Mucosa of rectum (tissue), 2 donors: ENCODE data around the gene TAS2R20.

Experiments
- H3K27ac ChIP-seq, 2 donors: one replicate each; pipeline ENCODE4 v1.7.0; 2013; ENCODE audit warnings: inconsistent platforms in 2 of 2, low read depth in 2 of 2, low read length in 2 of 2
- H3K27me3 ChIP-seq, 2 donors: one replicate each; pipeline ENCODE4 v1.7.0; 2013; ENCODE audit warnings: low read length in 2 of 2; ENCODE audit not compliant: control insufficient read depth in 2 of 2, insufficient read depth in 2 of 2
- H3K36me3 ChIP-seq, 2 donors: one replicate each; pipeline ENCODE4 v1.7.0; 2013; ENCODE audit warnings: low read length in 2 of 2; ENCODE audit not compliant: control insufficient read depth in 2 of 2, insufficient read depth in 2 of 2
- H3K4me1 ChIP-seq, 2 donors: one replicate each; pipeline ENCODE4 v1.7.0; 2013; ENCODE audit warnings: low read length in 2 of 2, mild to moderate bottlenecking in 1 of 2; ENCODE audit not compliant: control insufficient read depth in 2 of 2, insufficient read depth in 2 of 2
- H3K4me3 ChIP-seq, 2 donors: one replicate each; pipeline ENCODE4 v1.7.0; 2013; ENCODE audit warnings: low read length in 2 of 2
- H3K9ac ChIP-seq, 2 donors: one replicate each; pipeline ENCODE4 v1.7.0; 2013; ENCODE audit warnings: low read length in 2 of 2, low read depth in 1 of 2, mild to moderate bottlenecking in 1 of 2
- H3K9me3 ChIP-seq, 2 donors: one replicate each; pipeline ENCODE4 v1.7.0; 2013; ENCODE audit warnings: low read length in 2 of 2; ENCODE audit not compliant: control insufficient read depth in 2 of 2
- donor health status: healthy.
- donor health status: Normal muscosa, but diverticular disease.

TAS2R20 gene

DNA sequence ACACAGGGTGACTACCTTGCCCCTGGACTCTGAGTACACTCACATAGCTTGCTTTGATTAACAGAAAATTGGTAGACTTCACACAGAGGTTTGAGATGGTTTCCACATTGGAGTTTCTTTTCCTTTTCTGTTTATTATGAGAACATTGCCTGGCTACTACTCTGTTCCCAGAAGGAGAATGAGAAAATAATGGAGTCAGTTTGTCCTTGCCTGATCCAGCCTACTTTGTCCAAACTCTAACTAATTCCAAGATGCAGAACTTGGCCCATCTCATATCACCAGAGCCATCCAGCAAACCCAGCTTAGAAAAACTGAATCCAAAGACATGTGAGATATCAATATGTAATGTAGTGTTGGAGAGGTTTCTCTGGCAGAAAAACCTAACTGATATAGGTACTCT lies 31.8 kb downstream of the TAS2R20 start:
- H3K4me1 ChIP-seq: no peaks in the 10 kb centered on the region
- H3K9ac ChIP-seq: no peak overlapping the region
- H3K27me3 ChIP-seq: no peaks in the 10 kb centered on the region
- no peak overlapping the region for H3K27ac ChIP-seq
- H3K9me3 ChIP-seq: no peaks in the 10 kb centered on the region
- H3K4me3 ChIP-seq: no peak overlapping the region
- no peaks in the 10 kb centered on the region for H3K36me3 ChIP-seq

DNA sequence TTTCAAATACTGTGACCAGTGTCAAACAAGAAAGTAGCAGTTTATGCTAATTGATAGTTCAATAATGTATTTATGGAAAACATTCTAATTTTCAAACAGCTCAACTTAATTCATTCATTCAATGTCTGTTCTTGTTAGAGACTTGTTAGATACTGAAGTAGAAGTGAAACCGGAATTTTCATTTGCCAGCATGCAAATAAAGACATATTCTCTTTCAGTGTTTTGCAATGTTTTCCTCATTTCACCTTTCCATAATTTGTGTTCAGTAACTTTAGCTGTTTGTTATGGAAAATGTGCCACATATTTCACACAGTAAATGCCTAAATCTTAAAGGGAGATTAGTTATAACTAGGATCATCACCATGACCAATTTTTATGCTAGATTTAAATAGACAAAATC lies 32.6 kb downstream of the TAS2R20 start:
- Histone ChIP-seq H3K36me3 (no peaks in the 10 kb centered on the region), H3K27ac (no peak overlapping the region), H3K9me3 (no peaks in the 10 kb centered on the region), H3K9ac (no peak overlapping the region), H3K27me3 (no peaks in the 10 kb centered on the region), H3K4me3 (no peak overlapping the region), H3K4me1 (no peaks in the 10 kb centered on the region)

DNA sequence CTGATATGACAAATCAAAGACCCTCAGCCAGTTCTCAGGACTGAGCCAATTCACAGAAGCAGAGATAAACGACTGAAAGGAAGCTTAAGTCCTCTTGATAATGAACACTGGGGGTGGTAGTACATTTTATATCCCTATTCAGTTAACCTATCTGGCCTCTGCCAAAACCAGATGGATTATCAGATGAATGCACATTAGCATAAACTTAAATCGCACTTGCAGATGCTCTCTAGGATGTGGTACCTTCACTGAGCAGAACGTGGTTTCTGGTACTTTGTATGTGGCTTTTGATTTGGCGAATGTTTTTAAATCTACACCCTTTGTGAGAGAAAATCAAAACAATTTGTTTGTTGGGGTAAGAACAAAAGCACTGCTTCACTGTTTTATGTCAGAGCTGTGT lies 37.9 kb downstream of the TAS2R20 start:
- Histone ChIP-seq H3K36me3 (no peaks in the 10 kb centered on the region), H3K27ac (no peak overlapping the region), H3K27me3 (no peaks in the 10 kb centered on the region), H3K9ac (no peak overlapping the region), H3K4me1 (no peaks in the 10 kb centered on the region), H3K9me3 (no peaks in the 10 kb centered on the region), H3K4me3 (no peak overlapping the region)

DNA sequence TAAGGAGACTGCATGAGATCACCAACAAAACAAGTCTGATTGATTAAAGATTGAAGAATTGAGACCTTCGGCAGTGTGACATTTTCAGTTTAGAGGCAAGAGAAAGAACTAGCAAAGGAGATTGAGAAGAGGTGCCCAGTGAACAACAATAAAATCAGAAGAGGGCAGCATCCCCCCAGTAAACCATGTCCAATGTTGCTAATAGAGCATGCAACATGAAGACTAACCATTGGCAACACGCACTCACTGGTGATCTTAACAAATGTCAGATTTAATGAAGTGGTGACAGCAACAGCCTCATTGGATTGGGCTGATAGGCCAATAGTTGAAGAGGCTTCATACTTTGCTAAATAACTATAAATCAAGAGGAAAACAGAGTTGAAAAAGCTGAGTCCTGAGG lies 38.3 kb downstream of the TAS2R20 start:
- H3K9ac ChIP-seq: no peak overlapping the region
- H3K27me3 ChIP-seq: no peaks in the 10 kb centered on the region
- no peak overlapping the region for H3K4me3 ChIP-seq
- H3K36me3 ChIP-seq: no peaks in the 10 kb centered on the region
- no peak overlapping the region for H3K27ac ChIP-seq
- H3K9me3 ChIP-seq: no peaks in the 10 kb centered on the region
- H3K4me1 ChIP-seq: no peaks in the 10 kb centered on the region

DNA sequence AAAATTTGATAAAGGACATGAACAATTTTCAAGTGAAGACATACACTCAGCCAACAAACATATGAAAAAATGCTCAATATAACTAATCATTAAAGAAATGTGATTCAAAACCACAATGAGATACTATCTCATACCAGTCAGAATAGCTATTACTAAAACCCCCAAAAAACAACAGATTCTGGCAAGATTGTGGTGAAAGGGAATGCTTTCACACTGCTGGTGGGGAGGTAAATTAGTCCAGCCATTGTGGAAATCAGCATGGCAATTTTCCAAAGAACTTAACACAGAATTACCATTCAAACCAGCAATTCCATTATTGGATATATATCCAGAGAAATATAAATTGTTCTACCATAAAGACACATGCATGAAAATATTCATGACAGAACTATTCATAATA lies 40.4 kb downstream of the TAS2R20 start:
- Histone ChIP-seq H3K4me1 (no peaks in the 10 kb centered on the region), H3K27me3 (no peaks in the 10 kb centered on the region), H3K9me3 (no peaks in the 10 kb centered on the region), H3K36me3 (no peaks in the 10 kb centered on the region), H3K27ac (no peak overlapping the region), H3K4me3 (no peak overlapping the region), H3K9ac (no peak overlapping the region)

DNA sequence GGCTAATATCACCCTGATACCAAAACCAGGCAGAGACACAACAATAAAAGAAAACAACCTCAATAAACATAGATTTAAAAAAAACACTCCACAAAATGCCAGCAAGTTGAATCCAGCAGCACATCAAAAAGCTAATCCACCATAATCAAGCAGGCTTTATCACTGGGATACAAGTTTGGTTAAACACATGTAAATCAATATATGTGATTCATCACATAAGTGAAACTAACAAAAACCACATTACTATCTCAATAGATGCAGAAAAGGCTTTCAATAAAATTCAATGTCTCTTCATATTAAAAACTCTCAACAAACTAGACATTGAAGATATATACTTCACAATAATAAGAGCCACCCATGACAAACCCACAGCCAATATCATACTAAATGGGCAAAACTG lies 42.0 kb downstream of the TAS2R20 start:
- Histone ChIP-seq H3K4me1 (no peaks in the 10 kb centered on the region), H3K27me3 (no peaks in the 10 kb centered on the region), H3K9me3 (no peaks in the 10 kb centered on the region), H3K4me3 (no peak overlapping the region), H3K36me3 (no peaks in the 10 kb centered on the region), H3K27ac (no peak overlapping the region), H3K9ac (no peak overlapping the region)

DNA sequence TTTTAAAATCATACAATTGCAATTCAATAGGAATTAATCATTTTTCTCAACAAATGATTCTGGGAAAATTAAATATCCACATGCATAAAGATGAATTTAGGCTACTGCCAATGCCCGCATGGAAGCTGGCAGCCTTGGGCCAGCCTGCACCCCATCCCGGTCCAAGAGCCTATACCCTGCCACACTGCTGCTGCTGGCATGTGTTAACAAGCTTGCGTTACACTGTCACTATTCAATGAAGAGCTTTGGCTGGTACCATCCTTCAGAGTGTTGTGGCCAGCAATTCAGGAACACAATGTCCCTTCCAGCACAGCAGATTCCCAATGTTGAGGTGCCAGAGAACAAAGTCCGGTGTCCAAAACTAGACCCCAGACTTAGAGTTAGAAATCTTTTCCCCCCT lies 45.5 kb downstream of the TAS2R20 start:
- no peaks in the 10 kb centered on the region for H3K4me1 ChIP-seq

More for the DNA sequence above, 45.5 kb downstream of the TAS2R20 start:
- no peak overlapping the region for H3K27ac ChIP-seq
- no peaks in the 10 kb centered on the region for H3K27me3 ChIP-seq
- H3K9me3 ChIP-seq: no peaks in the 10 kb centered on the region
- H3K9ac ChIP-seq: no peak overlapping the region
- no peak overlapping the region for H3K4me3 ChIP-seq
- peaks cover 0 to 3% of the 10 kb centered on the region in 2 donors for H3K36me3 ChIP-seq
